HL-60 (cell line): ENCODE measurements around the gene NFE2.

ENCODE experiments used
- DNase-seq, 2 experiments: peaks; one replicate each; pipeline ENCODE4 v3.0.0-alpha.2; 2010 to 2020; ENCODE audit warnings: low read depth in 1 of 2, low spot score in 1 of 2
- H3K27ac ChIP-seq: fragments of 250-450 bp; sonication (Bioruptor Pico); replicated peaks from 2 replicates; pipeline ENCODE4 v1.5.1; 2020; ENCODE audit warnings: mild to moderate bottlenecking, moderate library complexity
- H3K27me3 ChIP-seq: fragments of 250-450 bp; sonication (Bioruptor Pico); 2 replicates; pipeline ENCODE4 v1.5.1; 2021; ENCODE audit warnings: mild to moderate bottlenecking, moderate library complexity; ENCODE audit not compliant: insufficient read depth, poor library complexity, severe bottlenecking
- H3K4me3 ChIP-seq: replicated peaks from 2 replicates; pipeline ENCODE4 v1.5.1; 2011; ENCODE audit warnings: mild to moderate bottlenecking, control low read depth, low read length; ENCODE audit not compliant: insufficient read depth
- CTCF ChIP-seq: IDR thresholded peaks from one replicate; pipeline ENCODE4 v1.5.1; 2011; ENCODE audit warnings: low read length, control low read depth, inconsistent platforms; ENCODE audit not compliant: insufficient read depth
- GABPA ChIP-seq: IDR thresholded peaks from 2 replicates; pipeline ENCODE4 v1.6.1; 2012; ENCODE audit warnings: low read depth
- POLR2AphosphoS5 ChIP-seq: IDR thresholded peaks from 2 replicates; pipeline ENCODE4 v1.6.1; 2012; ENCODE audit warnings: low read depth
- REST ChIP-seq: IDR thresholded peaks from 2 replicates; pipeline ENCODE4 v1.6.1; 2012; ENCODE audit warnings: low read depth; ENCODE audit not compliant: insufficient replicate concordance
- SPI1 ChIP-seq: IDR thresholded peaks from 2 replicates; pipeline ENCODE4 v1.6.1; 2012; ENCODE audit warnings: low read depth, mild to moderate bottlenecking, borderline replicate concordance

The NFE2 gene

GRCh38 chr12:54277823-54278276 is 23.0 kb downstream of the NFE2 start:
- Histone ChIP-seq H3K4me3 (peak overlapping the region; percentile 74), H3K27me3 (no peaks in the 10 kb centered on the region), H3K27ac (peak overlapping the region; percentile 99)
- DNase-seq, result peak in 1 of 2 experiments; percentile 72
- TF ChIP-seq GABPA (no peak), POLR2AphosphoS5 (peak; percentile 77), SPI1 (peak; percentile 62; the same call in 1 of the 2 replicates), CTCF (no peak)

GRCh38 chr12:54276368-54276767 is 24.4 kb downstream of the NFE2 start:
- H3K27ac ChIP-seq, result no peak overlapping the region
- DNase-seq, result no peak
- no peaks in the 10 kb centered on the region for H3K27me3 ChIP-seq
- H3K4me3 ChIP-seq, result no peak overlapping the region
- TF ChIP-seq GABPA (no peak), POLR2AphosphoS5 (no peak), REST (no peak), SPI1 (no peak), CTCF (no peak)

GRCh38 chr12:54273981-54274380 is 26.8 kb downstream of the NFE2 start:
- Histone ChIP-seq H3K27me3 (no peaks in the 10 kb centered on the region), H3K4me3 (no peak overlapping the region), H3K27ac (no peak overlapping the region)
- TF ChIP-seq REST (no peak), CTCF (no peak), SPI1 (no peak), POLR2AphosphoS5 (no peak), GABPA (no peak)
- DNase-seq, result no peak

GRCh38 chr12:54272214-54272613 is 28.6 kb downstream of the NFE2 start:
- DNase-seq, result no peak
- H3K27me3 ChIP-seq, result no peaks in the 10 kb centered on the region
- TF ChIP-seq SPI1 (no peak), POLR2AphosphoS5 (no peak), GABPA (no peak), REST (no peak), CTCF (no peak)

More at GRCh38 chr12:54272214-54272613, 28.6 kb downstream of the NFE2 start:
- Histone ChIP-seq H3K27ac (no peak overlapping the region), H3K4me3 (no peak overlapping the region)
